ENCODE data around the gene NFKBIA.

GRCh38 chr14:35404449-35405303 is at the start of gene NFKBIA:
- no peak for TF ChIP-seq CTCF (IDR thresholded peaks at IDR 0.05; ENCODE audit: low read depth, low read length, missing input control)
- peak; percentile 42 to 50 for TF ChIP-seq RAD21 (IDR thresholded peaks at IDR 0.05)
- peak; percentile 84 for TF ChIP-seq TAF1 (conservative IDR thresholded peaks at IDR 0.05)
- TF ChIP-seq REST (IDR thresholded peaks at IDR 0.05): peak; percentile 75
- peak; percentile 80 for TF ChIP-seq YY1 (IDR thresholded peaks at IDR 0.05)

Data from liver (tissue), 3 donors.